ENCODE measurements around the gene HOMER1. TPM values are rescaled to one million over a fixed set of nuclear protein-coding genes. Genes with fewer than 3 reads are reported as not detected.

The HOMER1 gene
- polyA plus RNA-seq, 3 donors: 0.03 to 0.62 (median 0.04) TPM

GRCh38 chr5:79495311-79495710 lies 18.6 kb downstream of the HOMER1 start:
- H3K4me1 ChIP-seq (ENCODE audit: control insufficient read depth in 1 of 2, insufficient read depth in 2 of 2, low read length in 2 of 2): no peaks in the 10 kb centered on the region
- no peaks in the 10 kb centered on the region for H4K20me1 ChIP-seq (ENCODE audit: insufficient read depth, low read length)
- no peaks in the 10 kb centered on the region for H3K36me3 Mint-ChIP-seq
- H3K9me3 ChIP-seq (replicated peaks in 1 of 2; ENCODE audit: control insufficient read depth in 1 of 2, insufficient read depth in 1 of 2, low read length in 2 of 2): no peaks in the 10 kb centered on the region
- H3K4me1 Mint-ChIP-seq: no peaks in the 10 kb centered on the region
- H3K4me3 ChIP-seq (replicated peaks in 1 of 3; ENCODE audit: low read depth in 2 of 3, low read length in 3 of 3): no peak overlapping the region
- no peaks in the 10 kb centered on the region for H3K79me2 ChIP-seq (ENCODE audit: insufficient read depth, low read length)
- no peak overlapping the region for H3K27ac ChIP-seq (ENCODE audit: low read depth in 1 of 2, low read length in 2 of 2)
- no peak overlapping the region for H3K9ac ChIP-seq (ENCODE audit: insufficient read depth, low read length, poor library complexity, severe bottlenecking)
- peaks cover 0 to 2% (median 0%) of the 10 kb centered on the region in 7 donors for H3K9me3 Mint-ChIP-seq
- no peak overlapping the region for H2AFZ ChIP-seq (ENCODE audit: insufficient read depth, low read depth, low read length, poor library complexity, severe bottlenecking)
- H3K27me3 ChIP-seq (ENCODE audit: control insufficient read depth in 2 of 2, insufficient read depth in 2 of 2, low read length in 2 of 2): peaks cover 0 to 5% of the 10 kb centered on the region in 2 donors
- no peak for TF ChIP-seq CTCF (IDR thresholded peaks at IDR 0.05)
- H3K4me2 ChIP-seq (replicated peaks; ENCODE audit: extremely low read depth, low read length, poor library complexity, severe bottlenecking): no peak overlapping the region
- H3K4me3 Mint-ChIP-seq: no peak overlapping the region
- 60% methylated on average over 1 of the region's 2 CpGs for WGBS (ENCODE audit: insufficient coverage)
- intact Hi-C loops (cut with micrococcal nuclease): no loop called here
- DNase-seq: no peak
- peaks cover 3 to 10% (median 4%) of the 10 kb centered on the region in 3 donors for H3K27me3 Mint-ChIP-seq (ENCODE audit: low read depth in 3 of 3)
- H3K27ac Mint-ChIP-seq: no peak overlapping the region
- no peaks in the 10 kb centered on the region for H3K36me3 ChIP-seq (replicated peaks in 1 of 2; ENCODE audit: control insufficient read depth in 1 of 2, insufficient read depth in 2 of 2, low read length in 2 of 2)

DNA sequence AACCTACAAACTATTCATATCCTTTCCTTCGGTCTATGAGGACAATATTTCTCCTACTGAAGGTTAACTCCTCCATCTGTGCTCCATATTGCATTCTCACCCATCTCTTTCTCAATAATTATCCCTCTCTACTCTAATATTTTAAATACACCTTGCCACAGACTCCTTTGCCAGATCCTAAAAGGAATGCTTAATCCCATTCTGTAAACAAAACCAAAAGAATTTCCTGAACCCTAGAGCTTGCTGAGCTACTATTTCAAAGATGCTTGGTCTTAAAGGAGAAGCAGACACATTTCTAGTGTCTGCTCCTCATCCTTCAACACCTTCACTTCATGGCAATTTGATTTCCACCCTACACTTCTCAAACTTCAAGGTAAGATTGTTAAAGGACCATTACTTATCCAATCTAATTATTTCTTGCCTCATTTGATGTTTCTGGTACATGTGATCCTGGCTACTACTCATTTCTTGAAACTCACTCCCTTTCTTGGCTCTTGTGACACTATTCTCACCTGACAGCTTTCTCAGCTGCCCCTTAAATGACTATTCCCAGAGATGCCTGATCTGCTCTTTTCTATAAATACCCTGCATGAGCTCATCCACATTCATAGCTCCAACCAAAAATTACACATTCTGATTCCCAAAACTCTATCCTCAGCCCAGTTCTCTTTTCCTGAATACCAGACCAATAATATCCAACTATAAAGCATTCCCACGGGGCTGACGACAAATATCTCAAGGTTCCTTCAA lies 20.2 kb downstream of the HOMER1 start:
- intact Hi-C loops (cut with micrococcal nuclease): no loop called here
- H4K20me1 ChIP-seq (ENCODE audit: insufficient read depth, low read length): no peaks in the 10 kb centered on the region
- Mint-ChIP-seq H3K4me3 (peak overlapping the region in 1 of 2 donors; percentile 17), H3K27ac (no peak overlapping the region), H3K4me1 (no peaks in the 10 kb centered on the region), H3K27me3 (ENCODE audit: low read depth in 3 of 3) (peaks cover 4 to 11% (median 4%) of the 10 kb centered on the region in 3 donors), H3K36me3 (no peaks in the 10 kb centered on the region), H3K9me3 (peaks cover 0 to 2% (median 0%) of the 10 kb centered on the region in 7 donors)
- 93% methylated on average over 2 of the region's 3 CpGs for WGBS (ENCODE audit: insufficient coverage)
- no peak overlapping the region for H3K9ac ChIP-seq (ENCODE audit: insufficient read depth, low read length, poor library complexity, severe bottlenecking)
- H3K9me3 ChIP-seq (replicated peaks in 1 of 2; ENCODE audit: control insufficient read depth in 1 of 2, insufficient read depth in 1 of 2, low read length in 2 of 2): no peaks in the 10 kb centered on the region
- no peak overlapping the region for H2AFZ ChIP-seq (ENCODE audit: insufficient read depth, low read depth, low read length, poor library complexity, severe bottlenecking)
- H3K27me3 ChIP-seq (ENCODE audit: control insufficient read depth in 2 of 2, insufficient read depth in 2 of 2, low read length in 2 of 2): peaks cover 0 to 9% of the 10 kb centered on the region in 2 donors
- no peak overlapping the region for H3K27ac ChIP-seq (ENCODE audit: low read depth in 1 of 2, low read length in 2 of 2)
- TF ChIP-seq CTCF (IDR thresholded peaks at IDR 0.05): no peak
- no peak overlapping the region for H3K4me3 ChIP-seq (replicated peaks in 1 of 3; ENCODE audit: low read depth in 2 of 3, low read length in 3 of 3)
- H3K36me3 ChIP-seq (replicated peaks in 1 of 2; ENCODE audit: control insufficient read depth in 1 of 2, insufficient read depth in 2 of 2, low read length in 2 of 2): no peaks in the 10 kb centered on the region
- no peaks in the 10 kb centered on the region for H3K79me2 ChIP-seq (ENCODE audit: insufficient read depth, low read length)
- no peak overlapping the region for H3K4me2 ChIP-seq (replicated peaks; ENCODE audit: extremely low read depth, low read length, poor library complexity, severe bottlenecking)
- H3K4me1 ChIP-seq (ENCODE audit: control insufficient read depth in 1 of 2, insufficient read depth in 2 of 2, low read length in 2 of 2): no peaks in the 10 kb centered on the region
- no peak for DNase-seq

All from CD14-positive monocyte (primary cell).